CD4-positive, alpha-beta T cell (primary cell): Measurements from ENCODE around the gene KRT2. TPM values are rescaled to one million over a fixed set of nuclear protein-coding genes. Genes with fewer than 3 reads are reported as not detected.
A peak's percentile ranks its signal among the peaks of the same experiment; 100 is the strongest.

Experiments used
- ATAC-seq: fragments of 200-7000 bp; cut with Tn5 transposase; one replicate; pipeline ENCODE4 v1.10.0; 2022; ENCODE audit warnings: mild to moderate bottlenecking; ENCODE audit not compliant: poor library complexity
- CTCF ChIA-PET: fragments of 350-600 bp; sonication (Branson Sonifier 250); formaldehyde crosslinking; loops from one replicate; lab custom pipeline; 2021; ENCODE audit warnings: antibody characterized with exemption, inconsistent platforms; lab: Charles Lee
- POLR2A ChIA-PET: fragments of 350-600 bp; sonication (Branson Sonifier 250); formaldehyde crosslinking; loops from one replicate; lab custom pipeline; 2021; ENCODE audit warnings: antibody characterized with exemption, inconsistent platforms; lab: Charles Lee
- DNase-seq, 14 experiments: peaks; one replicate each; pipeline ENCODE4 v3.0.0-alpha.2; 2013 to 2020; ENCODE audit warnings: mixed read lengths in 2 of 14
- H3K27ac ChIP-seq, 2 donors: one replicate each; pipeline versions ENCODE4 v1.5.1 to v1.7.0; 2013; ENCODE audit warnings: low read length in 2 of 2, low read depth in 1 of 2, mild to moderate bottlenecking in 1 of 2
- H3K27me3 ChIP-seq, 2 experiments: 1 replicate in 1 of 2; 2 replicates in 1 of 2; pipeline versions ENCODE4 v1.6.1 to v1.7.0; 2013; ENCODE audit warnings: low read length in 2 of 2, control low read depth in 1 of 2, mild to moderate bottlenecking in 1 of 2, moderate library complexity in 1 of 2; ENCODE audit not compliant: insufficient read depth in 2 of 2, control insufficient read depth in 1 of 2
- H3K36me3 ChIP-seq: one replicate; pipeline ENCODE4 v1.6.1; 2013; ENCODE audit warnings: low read length, control low read depth; ENCODE audit not compliant: insufficient read depth
- H3K4me1 ChIP-seq: one replicate; pipeline ENCODE4 v1.6.1; 2013; ENCODE audit warnings: low read length, control low read depth; ENCODE audit not compliant: insufficient read depth
- H3K4me3 ChIP-seq: one replicate; pipeline ENCODE4 v1.5.1; 2013; ENCODE audit warnings: mild to moderate bottlenecking, low read length, moderate library complexity
- H3K9me3 ChIP-seq, 2 experiments: 1 replicate in 1 of 2; 2 replicates in 1 of 2; pipeline versions ENCODE4 v1.6.1 to v1.7.0; 2013; ENCODE audit warnings: low read length in 2 of 2, mild to moderate bottlenecking in 2 of 2, control low read depth in 1 of 2, moderate library complexity in 1 of 2; ENCODE audit not compliant: control insufficient read depth in 1 of 2, insufficient read depth in 1 of 2
- H3K27ac Mint-ChIP-seq: one replicate; pipeline ENCODE4 v1.8.0; 2020; ENCODE audit warnings: mixed read lengths
- H3K27me3 Mint-ChIP-seq: one replicate; pipeline ENCODE4 v1.8.0; 2021; ENCODE audit warnings: mixed read lengths
- H3K36me3 Mint-ChIP-seq: one replicate; pipeline ENCODE4 v1.8.0; 2021; ENCODE audit warnings: low read depth, mixed read lengths
- H3K4me1 Mint-ChIP-seq: one replicate; pipeline ENCODE4 v1.8.0; 2021; ENCODE audit warnings: low read depth, mixed read lengths
- H3K4me3 Mint-ChIP-seq: one replicate; pipeline ENCODE4 v1.8.0; 2020; ENCODE audit warnings: mild to moderate bottlenecking, mixed read lengths
- H3K9me3 Mint-ChIP-seq: one replicate; pipeline ENCODE4 v1.8.0; 2020; ENCODE audit warnings: mixed read lengths
- CTCF ChIP-seq: fragments of 200-600 bp; IDR thresholded peaks from one replicate; pipeline ENCODE4 v1.8.0; 2022; ENCODE audit warnings: antibody characterized with exemption, mild to moderate bottlenecking
- intact Hi-C, 2 experiments: fragments of 100-400 bp; cut with DNase I in 1 of 2; cut with micrococcal nuclease in 1 of 2; formaldehyde crosslinking; loops; one replicate each; pipeline versions ENCODE4 v1.15.1 to v1.9.0; 2023 to 2025; cut with DNase I, micrococcal nuclease
- total RNA-seq, 174 experiments: library from RNA in 2 of 174; stranded (reverse) in 2 of 174; gene quantifications; one replicate each; pipeline ENCODE4 v1.2.3 and lab custom pipeline; 2021 to 2026

Gene KRT2
- total RNA-seq, 2 experiments from 2014 or later: 1.7 to 2.1 TPM

DNA sequence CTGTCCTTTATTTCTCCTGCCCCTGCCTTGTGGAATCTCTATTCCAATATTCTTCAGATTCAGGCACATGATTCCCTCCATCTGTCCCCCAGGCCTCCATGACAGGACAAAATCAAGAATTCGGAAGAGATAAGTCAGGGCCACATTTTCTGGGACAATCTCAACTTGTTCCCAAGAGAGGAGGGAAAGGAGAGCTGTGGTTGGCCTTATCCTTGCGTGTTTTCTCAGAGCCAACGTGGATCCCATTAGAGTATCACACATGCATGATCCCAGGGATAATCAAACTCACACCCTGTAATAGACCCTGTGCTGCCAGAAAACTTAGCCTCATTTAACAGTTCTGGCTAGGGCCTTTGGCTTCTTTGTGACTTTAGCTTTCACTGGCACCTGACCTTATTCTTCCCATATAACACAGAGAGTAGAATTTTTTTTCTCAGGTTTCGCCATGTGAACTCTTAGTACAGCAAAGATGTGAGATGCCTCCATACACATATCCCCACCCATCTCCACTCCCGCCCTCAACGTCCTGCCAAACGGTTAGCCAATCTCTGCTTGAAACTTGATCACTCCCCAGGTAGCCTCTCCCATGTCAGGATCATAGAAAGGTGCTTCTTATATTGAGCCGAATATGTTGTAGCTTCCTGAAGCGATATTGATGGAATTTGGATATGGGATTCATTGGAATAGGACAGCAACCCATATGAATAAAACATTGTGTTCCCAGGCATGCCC, 34.9 kb upstream of the KRT2 start:
- H3K36me3 ChIP-seq: no peaks in the 10 kb centered on the region
- intact Hi-C loops: loop anchor here in 1 of 2 experiments (10.0 kb wide), 1 partner anchor 188 kb away; no protein-coding TSS in a partner anchor
- ChIA-PET POLR2A (no interaction called here), CTCF (no interaction called here)
- Mint-ChIP-seq H3K36me3 (no peaks in the 10 kb centered on the region), H3K27ac (peak overlapping the region; percentile 26), H3K9me3 (no peaks in the 10 kb centered on the region), H3K4me1 (peaks cover 78% of the 10 kb centered on the region), H3K27me3 (no peaks in the 10 kb centered on the region), H3K4me3 (no peak overlapping the region)
- TF ChIP-seq CTCF: no peak
- H3K27me3 ChIP-seq: no peaks in the 10 kb centered on the region
- peaks cover 30% of the 10 kb centered on the region for H3K4me1 ChIP-seq
- H3K4me3 ChIP-seq: no peak overlapping the region
- DNase-seq (no peak), ATAC-seq (no peak)
- no peak overlapping the region for H3K27ac ChIP-seq
- no peaks in the 10 kb centered on the region for H3K9me3 ChIP-seq

DNA sequence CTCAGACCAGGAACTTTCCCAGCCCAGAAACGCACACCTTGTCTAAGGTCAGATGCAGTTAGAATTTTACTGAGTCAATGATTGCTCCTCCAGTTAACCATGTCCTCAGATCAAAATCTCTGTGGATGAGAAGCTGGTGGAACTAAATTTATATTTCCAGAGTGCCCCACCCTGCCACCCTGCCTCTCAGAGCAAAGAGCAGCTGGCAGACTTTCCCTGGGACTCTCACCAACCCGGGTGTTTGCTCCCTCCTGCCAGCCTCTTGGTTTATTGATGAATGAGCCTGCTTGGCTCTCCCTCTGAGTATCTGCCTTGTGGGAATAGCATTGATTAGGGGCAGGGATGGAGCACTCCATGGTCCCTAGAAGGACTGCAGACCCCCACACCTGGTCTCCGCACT, 34.1 kb upstream of the KRT2 start:
- intact Hi-C loops: loop anchor here in 1 of 2 experiments (10.0 kb wide), 1 partner anchor 189 kb away; no protein-coding TSS in a partner anchor
- H3K4me1 Mint-ChIP-seq: peaks cover 78% of the 10 kb centered on the region

GRCh38 chr12:52685406-52685890, 33.4 kb upstream of the KRT2 start:
- Histone ChIP-seq H3K4me3 (no peak overlapping the region), H3K36me3 (no peaks in the 10 kb centered on the region), H3K4me1 (peaks cover 29% of the 10 kb centered on the region), H3K27ac (no peak overlapping the region), H3K9me3 (no peaks in the 10 kb centered on the region), H3K27me3 (no peaks in the 10 kb centered on the region)
- ATAC-seq: no peak
- Mint-ChIP-seq H3K4me1 (peaks cover 78% of the 10 kb centered on the region), H3K27me3 (no peaks in the 10 kb centered on the region), H3K4me3 (no peak overlapping the region), H3K36me3 (no peaks in the 10 kb centered on the region), H3K9me3 (no peaks in the 10 kb centered on the region), H3K27ac (no peak overlapping the region)
- TF ChIP-seq CTCF: no peak
- ChIA-PET POLR2A (interaction anchor here (1.2 kb wide), 1 partner anchor 100 kb away, joined by 3 read pairs; no protein-coding TSS in a partner anchor), CTCF (no interaction called here)
- no peak for DNase-seq
- intact Hi-C loops: loop anchor here in 1 of 2 experiments (10.0 kb wide), 1 partner anchor 189 kb away; no protein-coding TSS in a partner anchor

More for the DNA sequence above, 34.1 kb upstream of the KRT2 start:
- TF ChIP-seq CTCF: no peak
- CTCF ChIA-PET: no interaction called here
- Histone ChIP-seq H3K9me3 (no peaks in the 10 kb centered on the region), H3K36me3 (no peaks in the 10 kb centered on the region), H3K4me3 (no peak overlapping the region), H3K27ac (no peak overlapping the region), H3K27me3 (no peaks in the 10 kb centered on the region), H3K4me1 (peaks cover 29% of the 10 kb centered on the region)
- Mint-ChIP-seq H3K27me3 (no peaks in the 10 kb centered on the region), H3K36me3 (no peaks in the 10 kb centered on the region), H3K4me3 (no peak overlapping the region), H3K9me3 (no peaks in the 10 kb centered on the region), H3K27ac (no peak overlapping the region)
- ATAC-seq (no peak), DNase-seq (no peak)
- POLR2A ChIA-PET: interaction anchor here (1.2 kb wide), 1 partner anchor 101 kb away, joined by 3 read pairs; no protein-coding TSS in a partner anchor
